Osteoblast (primary cell): ENCODE data around the gene GFPT2. TPM values are rescaled to one million over a fixed set of nuclear protein-coding genes. Genes with fewer than 3 reads are reported as not detected.

ENCODE experiments used
- DNase-seq: peaks from one replicate; pipeline ENCODE4 v3.0.0; 2011; ENCODE audit warnings: low spot score, mixed read lengths; ENCODE audit not compliant: insufficient read length; ENCODE audit errors: missing footprints
- H2AFZ ChIP-seq: 2 replicates; pipeline ENCODE4 v1.6.0; 2011; ENCODE audit warnings: mild to moderate bottlenecking, low read length
- H3K27ac ChIP-seq: 2 replicates; pipeline ENCODE4 v1.5.1; 2011; ENCODE audit warnings: mild to moderate bottlenecking, low read depth, low read length, moderate library complexity
- H3K27me3 ChIP-seq: 2 replicates; pipeline ENCODE4 v1.6.0; 2012; ENCODE audit warnings: mild to moderate bottlenecking, control low read depth, inconsistent platforms, low read length, moderate library complexity; ENCODE audit not compliant: insufficient read depth
- H3K36me3 ChIP-seq: 2 replicates; pipeline ENCODE4 v1.5.1; 2011; ENCODE audit warnings: mild to moderate bottlenecking, low read length, control low read depth, moderate library complexity; ENCODE audit not compliant: insufficient read depth
- H3K4me1 ChIP-seq: 2 replicates; pipeline ENCODE4 v1.5.1; 2011; ENCODE audit warnings: mild to moderate bottlenecking, low read length, control low read depth, moderate library complexity; ENCODE audit not compliant: insufficient read depth
- H3K4me2 ChIP-seq: 2 replicates; pipeline ENCODE4 v1.6.0; 2011; ENCODE audit warnings: mild to moderate bottlenecking, low read length; ENCODE audit not compliant: insufficient read depth
- H3K4me3 ChIP-seq: fragments of 200-600 bp; sonication (generic); 3 replicates; pipeline ENCODE4 v1.5.1; 2012; ENCODE audit warnings: mild to moderate bottlenecking, low read length, inconsistent platforms; ENCODE audit not compliant: insufficient read depth
- H3K79me2 ChIP-seq: 2 replicates; pipeline ENCODE4 v1.6.0; 2012; ENCODE audit warnings: mild to moderate bottlenecking, low read length, control low read depth, inconsistent platforms; ENCODE audit not compliant: insufficient read depth
- H3K9me3 ChIP-seq: 2 replicates; pipeline ENCODE4 v1.5.1; 2011; ENCODE audit warnings: low read depth, low read length, control low read depth
- H4K20me1 ChIP-seq: 2 replicates; pipeline ENCODE4 v1.6.0; 2012; ENCODE audit warnings: mild to moderate bottlenecking, low read length, control low read depth; ENCODE audit not compliant: insufficient read depth
- CTCF ChIP-seq: IDR thresholded peaks from 2 replicates; pipeline ENCODE4 v1.5.1; 2011; ENCODE audit warnings: mild to moderate bottlenecking, low read depth, low read length, moderate library complexity; ENCODE audit errors: extremely low read depth
- total RNA-seq: library from RNA; depleted of rRNA; stranded (reverse); fragments of >200 nt; gene quantifications from 2 replicates; pipeline ENCODE4 v1.2.3, GENCODE V29; 2012

The GFPT2 gene
- total RNA-seq, 1 donor: 30.4 TPM

- H3K4me2 ChIP-seq: peak overlapping the region; percentile 71
- H3K79me2 ChIP-seq: no peaks in the 10 kb centered on the region
- no peaks in the 10 kb centered on the region for H3K9me3 ChIP-seq
- H4K20me1 ChIP-seq: no peaks in the 10 kb centered on the region
- peaks cover 46% of the 10 kb centered on the region for H3K4me1 ChIP-seq
- no peak overlapping the region for H2AFZ ChIP-seq
- no peak for TF ChIP-seq CTCF
- no peak for DNase-seq
- no peaks in the 10 kb centered on the region for H3K27me3 ChIP-seq
- no peak overlapping the region for H3K4me3 ChIP-seq
- H3K27ac ChIP-seq: peak overlapping the region; percentile 88
- H3K36me3 ChIP-seq: peaks cover 52% of the 10 kb centered on the region
These were observed 23.4 kb downstream of the GFPT2 start for GRCh38 chr5:180329606-180330269.

- Histone ChIP-seq H2AFZ (no peak overlapping the region), H3K27me3 (no peaks in the 10 kb centered on the region), H3K4me3 (no peak overlapping the region), H3K4me1 (peaks cover 44% of the 10 kb centered on the region), H4K20me1 (no peaks in the 10 kb centered on the region), H3K9me3 (no peaks in the 10 kb centered on the region), H3K27ac (peak overlapping the region; percentile 88), H3K36me3 (peaks cover 46% of the 10 kb centered on the region), H3K79me2 (no peaks in the 10 kb centered on the region), H3K4me2 (no peak overlapping the region)
- TF ChIP-seq CTCF: no peak
- DNase-seq: no peak
These were observed 24.0 kb downstream of the GFPT2 start for GRCh38 chr5:180329138-180329435.

GRCh38 chr5:180328296-180329137, 24.6 kb downstream of the GFPT2 start:
- H3K4me2 ChIP-seq: no peak overlapping the region
- peaks cover 51% of the 10 kb centered on the region for H3K36me3 ChIP-seq
- H3K27me3 ChIP-seq: no peaks in the 10 kb centered on the region
- H3K4me1 ChIP-seq: peaks cover 44% of the 10 kb centered on the region
- peak overlapping the region; percentile 88 for H3K27ac ChIP-seq
- TF ChIP-seq CTCF: peak; percentile 79
- no peak overlapping the region for H3K4me3 ChIP-seq
- DNase-seq: peak; percentile 92
- H3K79me2 ChIP-seq: no peaks in the 10 kb centered on the region
- no peaks in the 10 kb centered on the region for H3K9me3 ChIP-seq
- H4K20me1 ChIP-seq: no peaks in the 10 kb centered on the region
- H2AFZ ChIP-seq: no peak overlapping the region

GRCh38 chr5:180326989-180327565, 26.1 kb downstream of the GFPT2 start:
- Histone ChIP-seq H3K79me2 (no peaks in the 10 kb centered on the region), H3K4me2 (no peak overlapping the region), H3K36me3 (peaks cover 62% of the 10 kb centered on the region), H3K4me1 (peaks cover 35% of the 10 kb centered on the region), H4K20me1 (no peaks in the 10 kb centered on the region), H3K27ac (no peak overlapping the region), H3K9me3 (no peaks in the 10 kb centered on the region), H2AFZ (no peak overlapping the region), H3K27me3 (no peaks in the 10 kb centered on the region), H3K4me3 (no peak overlapping the region)
- no peak for DNase-seq
- TF ChIP-seq CTCF: no peak
